ENCODE data around the gene ORC6. TPM values are rescaled to one million over a fixed set of nuclear protein-coding genes. Genes with fewer than 3 reads are reported as not detected.
A peak's percentile ranks its signal among the peaks of the same experiment; 100 is the strongest.
"Not testable (repeated sequence)": the region's sequence is repeated elsewhere in the genome, so short reads cannot be mapped to it uniquely, and the experiment has no call there.

ORC6 gene, protein sequence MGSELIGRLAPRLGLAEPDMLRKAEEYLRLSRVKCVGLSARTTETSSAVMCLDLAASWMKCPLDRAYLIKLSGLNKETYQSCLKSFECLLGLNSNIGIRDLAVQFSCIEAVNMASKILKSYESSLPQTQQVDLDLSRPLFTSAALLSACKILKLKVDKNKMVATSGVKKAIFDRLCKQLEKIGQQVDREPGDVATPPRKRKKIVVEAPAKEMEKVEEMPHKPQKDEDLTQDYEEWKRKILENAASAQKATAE
- 75.4 and 77.1 TPM in 2 replicates for total RNA-seq (2014; rRNA removed; shearing (Covaris generic))

GRCh38 chr16:46689365-46690280, at the start of gene ORC6:
TSS of gene ORC6 (plus strand) at chr16:46689659. CDS start at chr16:46689706, 47 bp downstream.
- Histone ChIP-seq H3K9me3 (replicated peaks) (no peaks in the 10 kb centered on the region), H3K27ac (peak within 1 kb of the TSS; percentile 93), H3K36me3 (peaks cover 23% of the 10 kb centered on the region), H3K4me3 (peak within 1 kb of the TSS; percentile 86), H3K27me3 (no peaks in the 10 kb centered on the region), H3K4me1 (peaks cover 8% of the 10 kb centered on the region)
- DNase-seq: peak; percentile 98 to 99

DNA sequence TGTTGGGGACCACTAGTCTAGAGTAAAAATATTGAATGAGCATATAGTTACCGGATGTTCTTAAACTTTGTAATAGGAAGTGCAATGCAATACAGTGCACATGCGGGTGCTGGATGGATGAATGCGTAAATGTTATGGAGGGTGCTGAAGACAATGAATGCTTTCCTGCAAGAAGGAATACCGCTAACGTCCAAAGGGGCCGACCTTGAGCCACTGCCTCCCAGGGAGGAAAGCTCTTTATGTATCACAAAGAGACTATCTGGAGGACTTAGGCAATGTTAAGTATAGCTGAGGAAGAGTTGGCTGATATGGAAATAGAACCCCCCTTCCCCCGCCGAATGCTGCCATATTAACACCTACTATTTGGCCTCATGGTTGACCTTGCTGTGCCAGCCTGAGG, 40.8 kb upstream of the ORC6 start:
- Histone ChIP-seq H3K27me3 (no peaks in the 10 kb centered on the region), H3K36me3 (no peaks in the 10 kb centered on the region), H3K4me3 (no peak overlapping the region), H3K9me3 (replicated peaks) (peaks cover 8% of the 10 kb centered on the region), H3K4me1 (peaks cover 26% of the 10 kb centered on the region), H3K27ac (peak overlapping the region; percentile 99; the same call in 1 of the 2 replicates)
- DNase-seq: no peak

GRCh38 chr16:46649588-46650253, 39.7 kb upstream of the ORC6 start:
- peak; percentile 75 to 81 for DNase-seq
- Histone ChIP-seq H3K4me3 (peak overlapping the region; percentile 51), H3K9me3 (replicated peaks) (0 out of 2 replicates have a peak, but pooled peaks cover 2% of the 10 kb centered on the region), H3K27me3 (no peaks in the 10 kb centered on the region), H3K27ac (peak overlapping the region; percentile 99), H3K36me3 (no peaks in the 10 kb centered on the region), H3K4me1 (peaks cover 26% of the 10 kb centered on the region)

DNA sequence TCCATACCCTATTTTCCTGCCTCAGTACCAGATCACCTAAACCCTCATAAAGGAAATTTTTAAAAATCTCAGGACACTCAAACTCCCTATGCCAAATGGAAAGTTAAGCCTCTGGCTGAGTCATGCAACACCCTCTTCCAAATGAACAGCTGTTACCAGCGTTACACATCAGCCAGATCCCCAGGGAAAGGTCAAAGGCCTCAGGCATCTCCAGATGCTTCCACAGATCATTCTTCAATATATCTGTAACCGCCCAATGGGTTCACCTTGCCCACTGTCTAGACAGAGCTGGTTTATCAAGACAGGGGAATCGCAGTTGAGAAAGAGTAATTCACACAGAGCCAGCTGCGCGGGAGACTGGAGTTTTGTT, 39.2 kb upstream of the ORC6 start:
- peak overlapping the region; percentile 99 for H3K27ac ChIP-seq
- no peaks in the 10 kb centered on the region for H3K27me3 ChIP-seq
- peak; percentile 96 to 97 for DNase-seq
- H3K9me3 ChIP-seq (replicated peaks): no peaks in the 10 kb centered on the region
- peak overlapping the region; percentile 51 for H3K4me3 ChIP-seq
- no peaks in the 10 kb centered on the region for H3K36me3 ChIP-seq
- H3K4me1 ChIP-seq: peaks cover 26% of the 10 kb centered on the region

- Histone ChIP-seq H3K27ac (peak overlapping the region; percentile 99), H3K9me3 (replicated peaks) (no peaks in the 10 kb centered on the region), H3K36me3 (no peaks in the 10 kb centered on the region), H3K27me3 (no peaks in the 10 kb centered on the region), H3K4me1 (peaks cover 26% of the 10 kb centered on the region), H3K4me3 (no peak overlapping the region)
- DNase-seq: no peak
Observed at GRCh38 chr16:46651305-46651704, 38.2 kb upstream of the ORC6 start.

- H3K36me3 ChIP-seq: peaks cover 37% of the 10 kb centered on the region
- no peak overlapping the region for H3K4me3 ChIP-seq
- no peaks in the 10 kb centered on the region for H3K9me3 ChIP-seq (replicated peaks)
- no peak overlapping the region; the same call in 1 of the 2 replicates for H3K27ac ChIP-seq
- DNase-seq: no peak
- H3K27me3 ChIP-seq: no peaks in the 10 kb centered on the region
- 0 out of 2 replicates have a peak, but pooled peaks cover 7% of the 10 kb centered on the region for H3K4me1 ChIP-seq
Observed at GRCh38 chr16:46658925-46659324, 30.5 kb upstream of the ORC6 start.

DNA sequence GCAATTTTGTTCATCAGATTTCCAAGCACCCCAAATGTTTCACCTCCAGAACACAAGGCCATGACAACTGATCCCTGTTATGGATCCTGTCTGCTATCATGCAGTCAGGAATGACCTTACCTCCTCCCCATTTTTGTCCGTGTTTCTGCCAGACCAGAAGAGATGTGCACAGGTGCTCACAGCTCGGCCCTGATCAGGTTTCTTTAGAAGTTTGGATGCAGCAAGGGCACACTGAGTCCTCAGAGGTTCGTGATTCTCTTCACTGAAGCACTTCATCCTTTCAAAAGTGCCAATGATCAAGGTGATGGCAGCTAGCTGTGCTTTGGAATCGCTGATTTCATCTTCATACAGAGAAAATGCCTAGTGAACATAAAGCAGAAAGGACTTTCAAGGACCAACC, 27.3 kb upstream of the ORC6 start:
- H3K9me3 ChIP-seq (replicated peaks): no peaks in the 10 kb centered on the region
- peaks cover 50% of the 10 kb centered on the region for H3K36me3 ChIP-seq
- no peak overlapping the region for H3K27ac ChIP-seq
- H3K27me3 ChIP-seq: no peaks in the 10 kb centered on the region
- no peak for DNase-seq
- 0 out of 2 replicates have a peak, but pooled peaks cover 7% of the 10 kb centered on the region for H3K4me1 ChIP-seq
- no peak overlapping the region for H3K4me3 ChIP-seq

GRCh38 chr16:46673320-46674013, 16.0 kb upstream of the ORC6 start:
- Histone ChIP-seq H3K4me1 (no peaks in the 10 kb centered on the region), H3K9me3 (replicated peaks) (no peaks in the 10 kb centered on the region), H3K27ac (no peak overlapping the region), H3K4me3 (no peak overlapping the region), H3K27me3 (no peaks in the 10 kb centered on the region), H3K36me3 (peaks cover 35% of the 10 kb centered on the region)
- DNase-seq: peak; percentile 57 to 85

GRCh38 chr16:46677943-46678342, 11.5 kb upstream of the ORC6 start:
- DNase-seq; H3K4me1 ChIP-seq; H3K4me3 ChIP-seq; H3K27ac ChIP-seq; H3K27me3 ChIP-seq; H3K9me3 ChIP-seq (replicated peaks): not testable (repeated sequence)
- H3K36me3 ChIP-seq: peaks cover 18% of the 10 kb centered on the region

DNA sequence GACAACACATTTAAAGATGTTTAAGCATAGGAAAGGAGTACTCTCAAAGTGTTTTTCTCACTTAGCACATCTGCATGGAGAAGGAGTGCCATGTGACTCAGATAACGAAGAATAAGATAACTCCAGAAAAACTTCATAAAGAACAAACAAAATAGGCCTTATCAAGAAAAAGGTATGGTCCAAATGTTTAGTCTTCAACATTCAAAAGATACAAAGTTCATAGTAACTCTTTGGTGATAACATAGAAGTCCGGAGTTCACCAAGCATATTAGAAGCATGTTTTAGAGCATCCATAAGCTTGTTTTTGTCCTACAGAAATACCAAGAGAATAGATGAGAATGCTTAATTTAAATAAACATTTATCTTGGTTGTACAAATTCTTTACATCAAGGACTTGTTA, 7.6 kb upstream of the ORC6 start:
- not testable (repeated sequence) for DNase-seq; H3K4me3 ChIP-seq; H3K9me3 ChIP-seq (replicated peaks); H3K4me1 ChIP-seq; H3K36me3 ChIP-seq; H3K27ac ChIP-seq; H3K27me3 ChIP-seq

- Histone ChIP-seq H3K27ac (no peak overlapping the region), H3K9me3 (replicated peaks) (no peaks in the 10 kb centered on the region), H3K4me1 (peaks cover 8% of the 10 kb centered on the region), H3K27me3 (no peaks in the 10 kb centered on the region), H3K36me3 (peaks cover 9% of the 10 kb centered on the region), H3K4me3 (no peak overlapping the region)
- DNase-seq: no peak
Observed at GRCh38 chr16:46686815-46687473, 2.5 kb upstream of the ORC6 start.

GRCh38 chr16:46687486-46687885, 2.0 kb upstream of the ORC6 start:
- H3K27me3 ChIP-seq: no peaks in the 10 kb centered on the region
- peaks cover 8% of the 10 kb centered on the region for H3K4me1 ChIP-seq
- no peak for DNase-seq
- H3K36me3 ChIP-seq: peaks cover 15% of the 10 kb centered on the region
- H3K4me3 ChIP-seq: no peak overlapping the region
- no peak overlapping the region for H3K27ac ChIP-seq
- no peaks in the 10 kb centered on the region for H3K9me3 ChIP-seq (replicated peaks)

DNA sequence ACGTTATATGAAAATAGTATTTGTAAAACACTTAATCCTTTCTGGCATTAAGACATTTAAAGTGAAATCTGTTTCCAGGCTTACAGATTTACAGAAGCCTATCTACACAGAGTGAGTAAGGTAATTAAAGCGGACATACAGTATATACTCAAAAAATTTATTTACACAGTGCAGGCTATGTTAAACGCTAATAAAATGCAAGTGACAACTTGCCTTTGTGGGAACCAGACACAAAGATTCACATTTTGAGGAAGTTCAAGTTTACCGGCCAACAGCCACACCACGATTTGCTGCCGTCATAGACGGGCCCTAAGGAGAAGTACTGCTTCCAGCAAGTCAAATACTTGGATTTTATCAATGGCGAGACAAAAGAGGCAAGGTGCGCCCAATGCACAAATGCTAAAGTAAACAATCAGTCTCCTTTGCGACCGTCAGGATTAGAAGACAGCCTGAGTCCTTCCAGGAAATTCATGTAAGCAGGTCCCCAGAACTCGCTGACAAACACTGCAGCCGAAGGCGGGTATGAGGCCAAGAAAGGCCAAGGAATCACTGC, 1.3 kb upstream of the ORC6 start:
- no peaks in the 10 kb centered on the region for H3K27me3 ChIP-seq
- H3K27ac ChIP-seq: peak overlapping the region; percentile 93; the same call in 1 of the 2 replicates
- peaks cover 19% of the 10 kb centered on the region for H3K36me3 ChIP-seq
- no peaks in the 10 kb centered on the region for H3K9me3 ChIP-seq (replicated peaks)
- peaks cover 8% of the 10 kb centered on the region for H3K4me1 ChIP-seq
- DNase-seq: no peak
- H3K4me3 ChIP-seq: peak overlapping the region; percentile 86
